Coronary artery (tissue), 2 donors: ENCODE data around the gene DPF3.

Experiments
- DNase-seq: peaks from one replicate; pipeline ENCODE4 v3.0.0-alpha.2; 2017; ENCODE audit warnings: low spot score
- H3K27ac ChIP-seq, 2 donors: fragments of 200-600 bp; sonication (generic); one replicate each; pipeline ENCODE4 v1.5.1; 2016 to 2019
- H3K4me3 ChIP-seq: fragments of 200-600 bp; sonication (generic); 2 replicates; pipeline ENCODE4 v1.5.1; 2016; ENCODE audit warnings: mild to moderate bottlenecking, moderate library complexity
- TF ChIP-seq, protein P1 (sequence below): fragments of 200-600 bp; sonication (generic); IDR thresholded peaks from one replicate; pipeline ENCODE4 v1.5.1; 2019; ENCODE audit warnings: antibody characterized with exemption

The DPF3 gene

DNA sequence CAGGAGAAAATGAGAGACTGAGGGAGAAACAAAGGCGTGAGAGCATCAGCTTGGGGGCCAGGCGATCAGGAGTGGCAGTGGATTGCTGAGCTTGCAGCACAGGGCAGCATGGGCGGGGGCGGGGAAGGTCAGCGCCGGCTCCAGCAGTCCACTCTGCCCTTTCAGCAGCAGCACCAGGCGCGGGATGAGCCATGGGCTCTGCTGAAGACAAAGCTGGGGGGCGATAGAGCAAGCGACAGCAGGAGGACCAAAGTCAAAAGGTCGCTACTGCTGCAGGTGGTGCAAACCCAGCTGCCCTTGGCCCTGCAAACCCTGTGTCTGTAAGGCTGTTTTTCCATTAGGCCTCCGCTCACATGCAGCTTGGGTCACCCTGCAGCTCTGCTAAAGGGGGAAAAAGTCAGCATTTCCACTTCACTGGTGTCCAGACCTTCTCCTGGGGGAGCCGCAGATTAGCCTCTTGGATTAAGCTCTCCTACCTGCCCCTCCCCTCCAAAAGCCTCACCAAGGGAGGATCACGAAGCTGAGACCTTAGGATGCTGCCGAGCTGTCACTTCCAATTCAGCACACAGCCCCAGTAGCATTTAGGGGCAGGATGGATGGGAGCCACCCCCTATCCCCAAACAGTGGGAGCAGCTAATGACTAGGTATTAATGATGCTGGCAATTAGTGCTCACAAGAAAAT lies 204.8 kb downstream of the DPF3 start:
- TF ChIP-seq, protein P1, sequence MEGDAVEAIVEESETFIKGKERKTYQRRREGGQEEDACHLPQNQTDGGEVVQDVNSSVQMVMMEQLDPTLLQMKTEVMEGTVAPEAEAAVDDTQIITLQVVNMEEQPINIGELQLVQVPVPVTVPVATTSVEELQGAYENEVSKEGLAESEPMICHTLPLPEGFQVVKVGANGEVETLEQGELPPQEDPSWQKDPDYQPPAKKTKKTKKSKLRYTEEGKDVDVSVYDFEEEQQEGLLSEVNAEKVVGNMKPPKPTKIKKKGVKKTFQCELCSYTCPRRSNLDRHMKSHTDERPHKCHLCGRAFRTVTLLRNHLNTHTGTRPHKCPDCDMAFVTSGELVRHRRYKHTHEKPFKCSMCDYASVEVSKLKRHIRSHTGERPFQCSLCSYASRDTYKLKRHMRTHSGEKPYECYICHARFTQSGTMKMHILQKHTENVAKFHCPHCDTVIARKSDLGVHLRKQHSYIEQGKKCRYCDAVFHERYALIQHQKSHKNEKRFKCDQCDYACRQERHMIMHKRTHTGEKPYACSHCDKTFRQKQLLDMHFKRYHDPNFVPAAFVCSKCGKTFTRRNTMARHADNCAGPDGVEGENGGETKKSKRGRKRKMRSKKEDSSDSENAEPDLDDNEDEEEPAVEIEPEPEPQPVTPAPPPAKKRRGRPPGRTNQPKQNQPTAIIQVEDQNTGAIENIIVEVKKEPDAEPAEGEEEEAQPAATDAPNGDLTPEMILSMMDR: no peak
- Histone ChIP-seq H3K4me3 (no peak overlapping the region), H3K27ac (no peak overlapping the region)
- no peak for DNase-seq

DNA sequence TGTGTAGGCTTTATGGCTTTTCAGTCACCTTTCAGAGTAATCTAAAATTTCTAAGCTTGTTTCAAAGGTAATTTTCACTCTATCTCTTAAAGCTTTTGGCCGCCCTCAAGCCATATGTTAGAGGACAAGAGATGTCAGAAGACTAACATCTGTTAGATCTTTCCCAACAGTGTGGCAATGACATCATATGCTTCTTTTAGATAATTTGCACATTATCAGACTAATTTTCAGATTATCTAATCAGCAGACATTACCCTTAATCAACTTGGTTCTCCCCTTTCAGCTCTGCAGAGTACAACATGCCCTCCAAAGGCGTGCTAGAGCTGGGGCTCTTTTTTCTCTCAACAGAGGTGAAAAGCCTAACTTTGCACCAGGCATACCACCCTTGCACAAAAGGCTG lies 207.1 kb downstream of the DPF3 start:
- TF ChIP-seq, protein P1: no peak
- Histone ChIP-seq H3K27ac (no peak overlapping the region), H3K4me3 (no peak overlapping the region)
- DNase-seq: no peak

DNA sequence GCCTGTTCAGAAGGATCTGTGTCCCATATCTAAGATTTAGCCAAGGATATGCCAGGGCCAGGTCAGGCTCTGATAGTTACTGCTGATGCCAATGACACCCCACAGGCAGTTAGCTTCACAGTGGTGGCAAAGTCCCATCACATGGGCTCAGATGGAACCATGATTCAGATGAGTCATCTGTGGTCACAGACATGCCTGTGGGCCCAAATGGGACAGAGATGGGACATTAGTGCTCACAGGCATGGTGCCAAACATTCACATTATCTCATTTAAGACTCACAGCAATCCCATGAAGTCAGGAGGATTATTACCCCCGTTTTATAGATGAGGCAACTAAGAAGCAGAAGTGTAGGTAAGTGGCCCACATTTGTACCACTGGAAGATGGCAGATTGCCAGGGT lies 207.8 kb downstream of the DPF3 start:
- H3K4me3 ChIP-seq: no peak overlapping the region
- H3K27ac ChIP-seq: no peak overlapping the region
- DNase-seq: no peak
- TF ChIP-seq, protein P1: no peak

DNA sequence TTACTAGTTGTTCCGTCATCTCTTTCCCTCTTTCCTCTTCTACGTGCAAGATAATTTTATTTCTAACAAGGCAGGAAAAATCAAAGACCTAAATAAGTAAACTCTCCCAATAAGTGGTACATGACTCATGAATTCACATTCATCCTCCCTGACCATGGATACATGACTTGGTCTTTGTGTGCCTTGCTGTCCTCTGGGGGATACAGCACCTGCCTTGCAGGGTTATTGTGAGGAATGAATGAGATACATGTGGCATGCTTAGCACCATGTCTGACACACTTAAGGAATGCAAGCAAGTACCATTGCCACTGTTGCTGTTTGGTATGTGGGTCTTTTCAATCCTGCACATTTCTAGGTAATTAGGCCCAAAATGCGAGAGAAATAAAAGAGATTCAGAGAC lies 208.4 kb downstream of the DPF3 start:
- TF ChIP-seq, protein P1: no peak
- no peak overlapping the region for H3K27ac ChIP-seq
- H3K4me3 ChIP-seq: no peak overlapping the region
- DNase-seq: no peak

DNA sequence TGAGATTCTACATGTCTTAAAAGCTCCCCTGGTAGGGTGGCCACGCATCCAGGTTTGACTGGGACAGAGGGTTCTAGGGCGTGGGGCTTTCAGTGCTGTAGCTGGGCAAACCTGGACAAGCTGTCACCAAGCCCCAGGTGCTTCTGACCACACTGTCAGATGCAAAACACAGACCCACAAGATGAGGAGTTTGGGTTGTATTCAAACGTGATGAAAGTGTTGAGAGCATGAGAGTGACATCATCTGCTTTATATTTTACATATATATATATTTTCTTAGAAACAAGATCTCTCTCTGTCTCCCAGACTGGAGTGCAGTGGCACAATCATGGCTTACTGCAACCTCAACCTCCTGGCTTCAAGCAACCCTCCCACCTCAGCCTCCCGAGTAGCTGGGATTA lies 210.1 kb downstream of the DPF3 start:
- H3K27ac ChIP-seq: no peak overlapping the region
- TF ChIP-seq, protein P1: no peak
- no peak for DNase-seq

DNA sequence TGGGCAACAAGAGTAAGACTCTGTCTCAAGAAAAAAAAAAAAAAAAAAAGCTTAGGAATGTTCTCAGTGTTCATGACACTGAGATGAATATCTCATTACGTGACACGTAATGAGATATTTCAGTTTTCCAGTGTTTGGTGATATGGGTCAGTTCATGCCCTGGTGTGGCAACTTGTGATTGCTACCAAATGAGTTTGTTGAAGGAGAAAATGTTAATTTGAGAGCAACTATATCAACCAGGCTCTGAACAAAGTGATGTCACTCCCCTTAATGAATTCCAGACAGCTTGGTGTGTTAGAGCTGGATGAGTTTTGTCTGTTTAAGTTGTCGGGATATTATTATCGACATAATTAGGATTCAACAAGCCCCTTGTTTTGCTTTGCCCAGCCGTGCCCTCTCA lies 211.7 kb downstream of the DPF3 start:
- H3K27ac ChIP-seq: no peak overlapping the region
- no peak for DNase-seq

More for the DNA sequence above, 210.1 kb downstream of the DPF3 start:
- H3K4me3 ChIP-seq: no peak overlapping the region

More for the DNA sequence above, 211.7 kb downstream of the DPF3 start:
- H3K4me3 ChIP-seq: no peak overlapping the region
- TF ChIP-seq, protein P1: no peak
